ACC112 (cell line): ENCODE results near the gene DSCAM.

ENCODE experiments used
- H2AFZ ChIP-seq: fragments of 200-600 bp; sonication (generic); one replicate; pipeline ENCODE4 v1.6.0; 2017; ENCODE audit warnings: antibody characterized with exemption, low read length; ENCODE audit not compliant: unreplicated experiment
- H3K27ac ChIP-seq: fragments of 200-600 bp; sonication (generic); 2 replicates; pipeline ENCODE4 v1.5.1; 2014; ENCODE audit warnings: low read depth, mild to moderate bottlenecking, antibody characterized with exemption, low read length, moderate library complexity
- H3K27me3 ChIP-seq: fragments of 200-600 bp; sonication (generic); 2 replicates; pipeline ENCODE4 v1.6.1; 2014; ENCODE audit warnings: mild to moderate bottlenecking, antibody characterized with exemption, low read length, moderate library complexity, mixed read lengths; ENCODE audit not compliant: insufficient read depth
- H3K36me3 ChIP-seq: fragments of 200-600 bp; sonication (generic); 2 replicates; pipeline ENCODE4 v1.6.1; 2016; ENCODE audit warnings: mild to moderate bottlenecking, antibody characterized with exemption, low read length, moderate library complexity, mixed read lengths; ENCODE audit not compliant: insufficient read depth
- H3K4me1 ChIP-seq: fragments of 200-600 bp; sonication (generic); one replicate; pipeline ENCODE4 v1.6.1; 2016; ENCODE audit warnings: low read length, mixed read lengths; ENCODE audit not compliant: insufficient read depth, unreplicated experiment, control insufficient read depth
- H3K4me3 ChIP-seq: fragments of 200-600 bp; sonication (generic); 2 replicates; pipeline ENCODE4 v1.5.1; 2014; ENCODE audit warnings: mild to moderate bottlenecking, low read depth, low read length
- H3K79me2 ChIP-seq: fragments of 200-600 bp; sonication (generic); one replicate; pipeline ENCODE4 v1.6.0; 2016; ENCODE audit warnings: low read length; ENCODE audit not compliant: control insufficient read depth, unreplicated experiment, insufficient read depth

Gene DSCAM

GRCh38 chr21:40020651-40021050 is 826.3 kb downstream of the DSCAM start:
- Histone ChIP-seq H3K36me3 (no peaks in the 10 kb centered on the region), H3K27me3 (no peaks in the 10 kb centered on the region), H3K27ac (no peak overlapping the region), H3K4me1 (no peaks in the 10 kb centered on the region), H2AFZ (no peak overlapping the region), H3K4me3 (no peak overlapping the region), H3K79me2 (no peaks in the 10 kb centered on the region)

DNA sequence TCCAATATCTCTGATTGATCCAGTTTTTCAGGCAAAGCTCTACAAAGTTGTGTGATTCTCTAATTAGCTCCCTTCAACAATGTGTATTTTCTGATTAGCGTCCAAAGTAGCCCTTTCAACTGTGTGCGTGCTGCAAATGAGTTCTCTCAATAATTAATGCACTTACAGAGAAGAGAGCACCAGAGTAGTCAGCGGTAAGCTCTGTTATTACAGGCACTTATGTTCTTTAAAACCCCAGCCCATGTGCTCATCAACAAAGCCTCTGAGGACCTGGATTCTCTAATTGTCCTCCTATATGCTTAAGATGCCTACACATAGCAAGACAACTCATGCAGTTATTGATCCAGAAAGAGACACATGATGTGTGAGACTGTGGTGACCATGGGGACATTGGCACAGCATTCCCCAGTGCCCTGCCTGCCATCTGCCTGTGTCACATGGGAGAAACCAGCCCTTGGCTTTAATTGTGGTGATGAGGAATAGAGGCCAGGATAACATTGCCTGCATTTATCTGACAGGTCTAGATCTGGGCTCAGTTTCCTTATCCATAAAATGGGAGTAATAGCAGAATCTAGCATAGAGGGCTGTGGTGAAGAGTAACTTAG is 828.0 kb downstream of the DSCAM start:
- H3K4me3 ChIP-seq = no peak overlapping the region
- H3K79me2 ChIP-seq = no peaks in the 10 kb centered on the region
- no peaks in the 10 kb centered on the region for H3K4me1 ChIP-seq
- no peak overlapping the region for H2AFZ ChIP-seq
- no peaks in the 10 kb centered on the region for H3K27me3 ChIP-seq
- H3K27ac ChIP-seq = no peak overlapping the region
- H3K36me3 ChIP-seq = no peaks in the 10 kb centered on the region

DNA sequence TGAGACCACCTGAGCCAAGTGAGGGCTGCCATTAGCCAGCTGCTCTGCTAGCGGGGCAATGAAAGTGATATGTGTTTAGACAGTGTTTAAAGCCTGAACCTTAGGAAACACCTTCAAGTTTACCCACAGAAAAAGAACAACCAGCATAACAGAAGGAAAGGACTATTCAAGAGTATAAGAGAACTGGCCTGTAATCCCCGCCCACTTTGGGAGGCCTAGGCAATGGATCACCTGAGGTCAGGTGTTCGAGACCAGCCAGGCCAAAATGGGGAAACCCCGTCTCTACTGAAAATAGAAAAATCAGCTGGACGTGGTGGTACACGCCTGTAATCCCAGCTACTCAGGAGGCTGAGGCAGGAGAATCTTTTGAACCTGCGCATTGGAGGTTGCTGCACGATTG is 830.3 kb downstream of the DSCAM start:
- Histone ChIP-seq H3K27ac (no peak overlapping the region), H3K4me1 (no peaks in the 10 kb centered on the region), H3K79me2 (no peaks in the 10 kb centered on the region), H2AFZ (no peak overlapping the region), H3K36me3 (no peaks in the 10 kb centered on the region), H3K27me3 (no peaks in the 10 kb centered on the region), H3K4me3 (no peak overlapping the region)

- Histone ChIP-seq H2AFZ (no peak overlapping the region), H3K4me1 (no peaks in the 10 kb centered on the region), H3K79me2 (no peaks in the 10 kb centered on the region), H3K27me3 (no peaks in the 10 kb centered on the region), H3K36me3 (no peaks in the 10 kb centered on the region), H3K4me3 (no peak overlapping the region), H3K27ac (no peak overlapping the region)
These were observed 830.7 kb downstream of the DSCAM start for GRCh38 chr21:40016234-40016633.

- no peaks in the 10 kb centered on the region for H3K27me3 ChIP-seq
- no peak overlapping the region for H2AFZ ChIP-seq
- no peak overlapping the region for H3K4me3 ChIP-seq
- H3K27ac ChIP-seq = no peak overlapping the region
- no peaks in the 10 kb centered on the region for H3K4me1 ChIP-seq
- no peaks in the 10 kb centered on the region for H3K79me2 ChIP-seq
- no peaks in the 10 kb centered on the region for H3K36me3 ChIP-seq
These were observed 831.1 kb downstream of the DSCAM start for GRCh38 chr21:40015818-40016217.

DNA sequence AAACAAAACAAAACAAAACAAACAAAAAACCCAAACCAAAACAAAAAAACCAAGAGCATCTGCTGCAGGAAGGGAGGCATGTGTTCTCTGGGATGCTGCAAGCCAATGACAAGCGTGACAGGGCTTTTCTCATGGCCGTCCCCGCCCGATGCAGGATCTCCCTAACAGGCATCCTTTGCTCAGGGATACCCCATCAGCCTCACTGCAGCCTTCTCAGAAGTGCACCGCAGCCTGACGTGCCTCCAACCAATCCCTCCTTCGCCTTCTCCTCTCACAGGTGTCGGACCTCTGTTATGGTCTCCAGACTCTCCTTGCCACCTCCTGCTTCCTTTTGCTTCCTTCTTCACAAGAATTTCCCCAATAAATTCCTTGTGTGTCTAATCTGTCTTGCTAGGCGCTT is 832.6 kb downstream of the DSCAM start:
- no peaks in the 10 kb centered on the region for H3K27me3 ChIP-seq
- no peak overlapping the region for H3K27ac ChIP-seq
- H3K4me1 ChIP-seq = no peaks in the 10 kb centered on the region
- no peak overlapping the region for H2AFZ ChIP-seq
- no peak overlapping the region for H3K4me3 ChIP-seq
- H3K36me3 ChIP-seq = no peaks in the 10 kb centered on the region
- H3K79me2 ChIP-seq = no peaks in the 10 kb centered on the region

GRCh38 chr21:40013001-40013735 is 833.8 kb downstream of the DSCAM start:
- H3K4me1 ChIP-seq = no peaks in the 10 kb centered on the region
- no peaks in the 10 kb centered on the region for H3K27me3 ChIP-seq
- no peaks in the 10 kb centered on the region for H3K79me2 ChIP-seq
- no peak overlapping the region for H3K27ac ChIP-seq
- H3K4me3 ChIP-seq = no peak overlapping the region
- no peak overlapping the region for H2AFZ ChIP-seq
- H3K36me3 ChIP-seq = no peaks in the 10 kb centered on the region

GRCh38 chr21:40011371-40011770 is 835.6 kb downstream of the DSCAM start:
- Histone ChIP-seq H3K36me3 (no peaks in the 10 kb centered on the region), H2AFZ (no peak overlapping the region), H3K4me1 (no peaks in the 10 kb centered on the region), H3K4me3 (no peak overlapping the region), H3K27me3 (no peaks in the 10 kb centered on the region), H3K79me2 (no peaks in the 10 kb centered on the region), H3K27ac (no peak overlapping the region)

DNA sequence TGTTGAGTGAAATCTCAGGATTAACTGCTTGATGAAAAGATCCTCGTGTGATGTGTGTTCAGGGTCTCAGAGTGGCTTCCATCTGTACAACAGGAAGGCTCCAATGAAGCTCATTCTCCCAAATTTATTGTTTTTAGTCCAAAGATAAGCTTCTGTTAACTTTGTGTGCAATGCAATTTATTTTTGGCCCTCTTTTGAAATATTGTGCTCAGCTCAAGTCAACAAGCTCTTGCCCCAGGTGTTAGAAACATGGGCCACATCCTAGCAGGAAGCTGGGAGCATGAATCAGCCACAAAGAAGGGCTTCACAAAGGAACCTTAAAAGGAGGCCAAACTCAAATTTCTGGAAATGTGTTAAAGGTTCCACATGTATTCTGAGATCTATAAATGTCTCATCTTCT is 844.0 kb downstream of the DSCAM start:
- Histone ChIP-seq H3K4me1 (no peaks in the 10 kb centered on the region), H3K27me3 (no peaks in the 10 kb centered on the region), H3K4me3 (no peak overlapping the region), H3K27ac (no peak overlapping the region), H3K79me2 (no peaks in the 10 kb centered on the region), H2AFZ (no peak overlapping the region), H3K36me3 (no peaks in the 10 kb centered on the region)

GRCh38 chr21:39984286-39984991 is 862.5 kb downstream of the DSCAM start:
- Histone ChIP-seq H3K27me3 (no peaks in the 10 kb centered on the region), H3K27ac (no peak overlapping the region), H2AFZ (no peak overlapping the region), H3K4me3 (no peak overlapping the region), H3K79me2 (no peaks in the 10 kb centered on the region), H3K4me1 (no peaks in the 10 kb centered on the region), H3K36me3 (no peaks in the 10 kb centered on the region)
